GM23248 (cell line): ENCODE measurements around the gene PRICKLE2.

Experiments used
- EZH2 ChIP-seq: fragments of 200-600 bp; sonication (generic); IDR thresholded peaks from 2 replicates; pipeline ENCODE4 v1.6.1; 2018; ENCODE audit warnings: antibody characterized with exemption, mild to moderate bottlenecking; ENCODE audit not compliant: insufficient read depth, poor library complexity, severe bottlenecking
- EZH2phosphoT487 ChIP-seq: fragments of 200-600 bp; sonication (generic); IDR thresholded peaks from 2 replicates; pipeline ENCODE4 v1.6.1; 2018; ENCODE audit warnings: antibody characterized with exemption, moderate library complexity, mild to moderate bottlenecking, low read depth; ENCODE audit not compliant: insufficient read depth

DNA sequence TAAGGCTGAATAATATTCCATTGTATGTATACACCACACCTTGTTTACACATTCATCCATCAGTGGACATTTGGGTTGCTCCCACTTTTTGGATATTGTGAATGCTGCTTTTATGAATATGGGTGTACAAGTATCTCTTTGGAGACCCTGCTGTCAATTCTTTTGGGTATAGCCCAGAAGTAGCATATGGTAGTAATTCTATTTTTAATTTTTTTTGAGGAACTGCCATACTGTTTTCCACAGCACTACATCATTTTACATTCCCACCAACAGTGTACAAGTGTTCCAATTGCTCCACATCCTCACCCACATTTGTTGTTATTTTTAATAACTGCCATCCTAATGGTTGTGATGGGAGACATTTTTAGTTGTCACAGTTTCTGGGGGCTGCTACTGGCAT is 132.1 kb downstream of the PRICKLE2 start:
- TF ChIP-seq EZH2 (no peak), EZH2phosphoT487 (no peak)
